NB4 (cell line): ENCODE measurements around the gene FAM163B.

ENCODE experiments used
- CTCF ChIP-seq: IDR thresholded peaks from one replicate; pipeline ENCODE4 v1.5.1; 2012; ENCODE audit warnings: low read depth, low read length
- MYC ChIP-seq: IDR thresholded peaks from 2 replicates; pipeline ENCODE4 v1.6.1; 2011; ENCODE audit warnings: low read depth, low read length
- POLR2A ChIP-seq: IDR thresholded peaks from 2 replicates; pipeline ENCODE4 v1.6.1; 2011; ENCODE audit warnings: mild to moderate bottlenecking; ENCODE audit not compliant: insufficient read length; ENCODE audit errors: extremely low read depth

DNA sequence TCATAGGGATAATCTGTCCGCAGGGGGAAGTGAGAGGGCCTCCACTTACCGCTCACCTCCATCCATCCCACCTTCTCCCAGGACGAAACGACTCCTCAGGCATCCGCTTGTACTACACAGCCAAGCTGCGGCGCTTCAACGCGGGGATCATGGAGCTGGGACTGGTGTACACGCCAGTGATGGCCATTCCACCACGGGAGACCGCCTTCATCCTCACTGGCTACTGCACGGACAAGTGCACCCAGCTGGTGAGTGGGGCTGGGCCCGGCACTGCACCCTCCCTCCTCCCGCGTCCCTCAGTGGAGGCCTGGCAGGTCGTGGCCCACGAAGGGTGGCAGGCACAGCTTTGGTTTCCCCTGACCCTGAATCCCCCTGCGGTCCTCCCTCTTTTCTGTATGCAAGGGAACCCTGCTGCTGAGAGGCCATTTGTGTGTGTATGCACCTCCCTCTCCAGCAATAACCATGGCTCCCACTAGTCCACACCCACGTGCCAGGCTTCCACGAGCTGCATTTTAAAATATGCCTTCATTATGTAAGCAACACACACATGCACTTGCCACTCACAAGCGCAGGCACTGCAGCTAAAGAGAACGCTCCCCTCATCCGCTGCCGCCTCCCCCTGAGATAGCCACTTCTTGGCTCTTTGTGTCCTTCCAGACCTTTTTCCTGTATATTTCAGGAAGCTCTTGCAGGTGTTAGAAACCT, 38.7 kb upstream of the FAM163B start:
- TF ChIP-seq CTCF = no peak
- no peak for TF ChIP-seq POLR2A
- no peak for TF ChIP-seq MYC
